Neural progenitor cell (in vitro differentiated cells): ENCODE measurements around the gene NUP93. TPM values are rescaled to one million over a fixed set of nuclear protein-coding genes. Genes with fewer than 3 reads are reported as not detected.
A peak's percentile ranks its signal among the peaks of the same experiment; 100 is the strongest.

ENCODE experiments used
- DNase-seq: peaks from one replicate; pipeline ENCODE4 v3.0.0-alpha.2; 2016; ENCODE audit warnings: low spot score
- H2AFZ ChIP-seq: fragments of 200-600 bp; sonication (generic); replicated peaks from 2 replicates; pipeline ENCODE4 v1.6.1; 2016; ENCODE audit warnings: antibody characterized with exemption
- H3F3A ChIP-seq: fragments of 200-600 bp; sonication (generic); 2 replicates; pipeline ENCODE4 v1.6.1; 2016; ENCODE audit warnings: antibody characterized with exemption, low read depth
- H3K27ac ChIP-seq: fragments of 200-600 bp; sonication (generic); 2 replicates; pipeline ENCODE4 v1.5.1; 2016; ENCODE audit warnings: mild to moderate bottlenecking
- H3K27me3 ChIP-seq: fragments of 200-600 bp; sonication (generic); 2 replicates; pipeline ENCODE4 v1.6.1; 2016; ENCODE audit warnings: mild to moderate bottlenecking, moderate library complexity
- H3K36me3 ChIP-seq: fragments of 200-600 bp; sonication (generic); 2 replicates; pipeline ENCODE4 v1.5.1; 2016
- H3K4me1 ChIP-seq: fragments of 200-600 bp; sonication (generic); 2 replicates; pipeline ENCODE4 v1.6.1; 2016; ENCODE audit warnings: mixed run types
- H3K4me2 ChIP-seq: fragments of 200-600 bp; sonication (generic); 2 replicates; pipeline ENCODE4 v1.6.1; 2016
- H3K4me3 ChIP-seq: fragments of 200-600 bp; sonication (generic); 2 replicates; pipeline ENCODE4 v1.5.1; 2016
- H3K79me2 ChIP-seq: fragments of 200-600 bp; sonication (generic); 2 replicates; pipeline ENCODE4 v1.6.1; 2016; ENCODE audit warnings: low read depth
- H3K9ac ChIP-seq: fragments of 200-600 bp; sonication (generic); 2 replicates; pipeline ENCODE4 v1.6.1; 2016
- H3K9me3 ChIP-seq: fragments of 200-600 bp; sonication (generic); 2 replicates; pipeline ENCODE4 v1.5.1; 2016; ENCODE audit warnings: low read depth
- H4K20me1 ChIP-seq: fragments of 200-600 bp; sonication (generic); 2 replicates; pipeline ENCODE4 v1.6.1; 2016; ENCODE audit warnings: low read depth
- H3K27ac Mint-ChIP-seq: 3 replicates; pipeline ENCODE4 v1.8.0; 2021; ENCODE audit warnings: mixed read lengths
- H3K27me3 Mint-ChIP-seq: 2 replicates; pipeline ENCODE4 v1.8.0; 2022; ENCODE audit warnings: low read depth, mild to moderate bottlenecking, inconsistent platforms, moderate library complexity, mixed read lengths; ENCODE audit not compliant: insufficient read depth
- H3K36me3 Mint-ChIP-seq: 3 replicates; pipeline ENCODE4 v1.8.0; 2021; ENCODE audit warnings: mixed read lengths
- H3K4me1 Mint-ChIP-seq: 3 replicates; pipeline ENCODE4 v1.8.0; 2021; ENCODE audit warnings: mixed read lengths
- H3K4me3 Mint-ChIP-seq: 3 replicates; pipeline ENCODE4 v1.8.0; 2021; ENCODE audit warnings: mild to moderate bottlenecking, moderate library complexity, mixed read lengths
- H3K9me3 Mint-ChIP-seq: 3 replicates; pipeline ENCODE4 v1.8.0; 2020; ENCODE audit warnings: mixed read lengths
- EZH2 ChIP-seq: fragments of 200-600 bp; sonication (generic); IDR thresholded peaks from 2 replicates; pipeline ENCODE4 v1.6.1; 2017; ENCODE audit warnings: antibody characterized with exemption, mild to moderate bottlenecking, moderate library complexity
- EZH2phosphoT487 ChIP-seq: fragments of 200-600 bp; sonication (generic); IDR thresholded peaks from 2 replicates; pipeline ENCODE4 v1.6.1; 2017; ENCODE audit warnings: antibody characterized with exemption
- total RNA-seq: library from RNA; depleted of rRNA; stranded (reverse); fragments of >200 nt; gene quantifications from 2 replicates; pipeline ENCODE4 v1.2.3, GENCODE V29; 2015; ENCODE audit warnings: low replicate concordance
- TF ChIP-seq, protein P1 (sequence below): fragments of 200-600 bp; sonication (generic); IDR thresholded peaks from 2 replicates; pipeline ENCODE4 v1.5.1; 2017; ENCODE audit warnings: antibody characterized with exemption, mild to moderate bottlenecking

Gene NUP93
- total RNA-seq, 1 donor from 2014 or later: 116 TPM

DNA sequence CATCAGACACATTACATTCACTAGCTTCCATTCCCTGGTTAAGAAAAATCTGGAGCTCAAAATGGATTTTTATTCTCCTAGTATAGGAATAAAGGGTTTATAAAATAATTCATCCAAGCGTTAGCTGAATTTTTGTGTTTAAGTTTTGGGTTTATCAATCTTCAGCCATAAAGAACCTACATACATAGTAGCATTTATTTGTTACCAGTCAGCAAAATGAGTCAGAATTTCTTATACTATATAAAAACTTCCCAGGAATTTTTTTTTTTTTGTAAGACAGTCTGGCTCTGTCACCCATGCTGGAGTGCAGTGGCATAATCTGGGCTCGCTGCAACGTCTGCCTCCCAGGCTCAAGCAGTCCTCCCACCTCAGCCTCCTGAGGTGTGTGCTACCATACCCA lies 94.9 kb downstream of the NUP93 start:
- TF ChIP-seq EZH2 (no peak), EZH2phosphoT487 (no peak)
- TF ChIP-seq, protein P1, sequence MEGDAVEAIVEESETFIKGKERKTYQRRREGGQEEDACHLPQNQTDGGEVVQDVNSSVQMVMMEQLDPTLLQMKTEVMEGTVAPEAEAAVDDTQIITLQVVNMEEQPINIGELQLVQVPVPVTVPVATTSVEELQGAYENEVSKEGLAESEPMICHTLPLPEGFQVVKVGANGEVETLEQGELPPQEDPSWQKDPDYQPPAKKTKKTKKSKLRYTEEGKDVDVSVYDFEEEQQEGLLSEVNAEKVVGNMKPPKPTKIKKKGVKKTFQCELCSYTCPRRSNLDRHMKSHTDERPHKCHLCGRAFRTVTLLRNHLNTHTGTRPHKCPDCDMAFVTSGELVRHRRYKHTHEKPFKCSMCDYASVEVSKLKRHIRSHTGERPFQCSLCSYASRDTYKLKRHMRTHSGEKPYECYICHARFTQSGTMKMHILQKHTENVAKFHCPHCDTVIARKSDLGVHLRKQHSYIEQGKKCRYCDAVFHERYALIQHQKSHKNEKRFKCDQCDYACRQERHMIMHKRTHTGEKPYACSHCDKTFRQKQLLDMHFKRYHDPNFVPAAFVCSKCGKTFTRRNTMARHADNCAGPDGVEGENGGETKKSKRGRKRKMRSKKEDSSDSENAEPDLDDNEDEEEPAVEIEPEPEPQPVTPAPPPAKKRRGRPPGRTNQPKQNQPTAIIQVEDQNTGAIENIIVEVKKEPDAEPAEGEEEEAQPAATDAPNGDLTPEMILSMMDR: no peak
- Mint-ChIP-seq H3K27ac (peak overlapping the region; percentile 42), H3K27me3 (no peaks in the 10 kb centered on the region), H3K4me1 (peaks cover 19% of the 10 kb centered on the region), H3K36me3 (peaks cover 21% of the 10 kb centered on the region), H3K4me3 (no peak overlapping the region), H3K9me3 (no peaks in the 10 kb centered on the region)
- Histone ChIP-seq H3K27ac (no peak overlapping the region), H3F3A (peaks cover 16% of the 10 kb centered on the region), H4K20me1 (peaks cover 13% of the 10 kb centered on the region), H3K79me2 (no peaks in the 10 kb centered on the region), H3K4me2 (peak overlapping the region; percentile 34), H3K36me3 (no peaks in the 10 kb centered on the region), H3K9ac (no peak overlapping the region), H2AFZ (no peak overlapping the region), H3K27me3 (no peaks in the 10 kb centered on the region), H3K4me1 (peaks cover 24% of the 10 kb centered on the region), H3K9me3 (no peaks in the 10 kb centered on the region), H3K4me3 (no peak overlapping the region)
- DNase-seq: no peak

DNA sequence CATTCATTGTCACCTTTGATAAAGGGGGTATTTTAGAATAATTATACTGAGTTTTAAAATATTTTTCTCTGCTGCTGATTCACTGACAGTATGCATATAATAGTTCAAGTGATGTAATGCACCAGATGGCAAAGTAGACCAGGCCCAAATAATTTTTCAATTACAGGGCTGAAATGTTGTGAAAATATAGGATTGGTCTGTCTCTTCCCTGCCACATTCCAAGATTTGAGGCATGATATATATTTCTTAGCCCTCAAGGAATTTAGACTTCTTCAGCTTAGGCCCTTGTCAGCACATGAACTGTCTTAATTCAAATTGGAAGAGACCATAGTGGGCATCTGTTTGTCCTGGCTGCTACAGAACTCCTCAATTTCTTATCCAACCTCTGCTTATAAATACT lies 95.9 kb downstream of the NUP93 start:
- H3K9me3 Mint-ChIP-seq: no peaks in the 10 kb centered on the region

DNA sequence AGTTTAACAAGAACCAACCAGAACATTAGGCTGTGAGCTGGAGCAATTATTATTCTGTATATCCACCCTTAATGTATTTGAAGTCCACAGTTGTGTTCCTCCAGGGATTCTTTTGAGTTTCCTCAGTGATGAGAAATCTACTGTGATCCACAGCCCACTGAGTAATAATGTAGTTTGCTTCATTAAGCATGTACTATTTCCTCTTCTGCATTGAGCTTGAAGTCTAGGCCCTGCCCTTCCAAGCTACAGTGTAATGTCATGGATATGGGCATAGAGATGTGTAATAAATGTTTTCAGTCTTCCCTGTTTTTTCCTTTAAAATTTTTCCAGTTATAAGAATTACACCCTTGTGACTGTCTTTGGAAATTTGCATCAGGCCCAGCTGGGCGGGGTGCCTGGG lies 98.7 kb downstream of the NUP93 start:
- H3K4me3 Mint-ChIP-seq: no peak overlapping the region
- no peak overlapping the region for H3K9ac ChIP-seq
- no peaks in the 10 kb centered on the region for H3K9me3 ChIP-seq
- TF ChIP-seq EZH2 (no peak), EZH2phosphoT487 (no peak)
- TF ChIP-seq, protein P1: no peak
- no peaks in the 10 kb centered on the region for H3K27me3 ChIP-seq
- H3K36me3 Mint-ChIP-seq: peaks cover 25% of the 10 kb centered on the region
- no peaks in the 10 kb centered on the region for H3K9me3 Mint-ChIP-seq
- H3K36me3 ChIP-seq: no peaks in the 10 kb centered on the region
- H3K79me2 ChIP-seq: no peaks in the 10 kb centered on the region
- no peak overlapping the region for H3K4me2 ChIP-seq
- H4K20me1 ChIP-seq: peaks cover 6% of the 10 kb centered on the region
- H3F3A ChIP-seq: peaks cover 13% of the 10 kb centered on the region
- no peak overlapping the region for H3K4me3 ChIP-seq
- peaks cover 11% of the 10 kb centered on the region for H3K4me1 Mint-ChIP-seq
- DNase-seq: no peak
- no peak overlapping the region for H3K27ac Mint-ChIP-seq
- H3K27ac ChIP-seq: no peak overlapping the region
- peaks cover 13% of the 10 kb centered on the region for H3K4me1 ChIP-seq
- no peaks in the 10 kb centered on the region for H3K27me3 Mint-ChIP-seq
- H2AFZ ChIP-seq: no peak overlapping the region

More for the DNA sequence above, 95.9 kb downstream of the NUP93 start:
- H3K9me3 ChIP-seq: no peaks in the 10 kb centered on the region
- no peaks in the 10 kb centered on the region for H3K27me3 ChIP-seq
- H4K20me1 ChIP-seq: peaks cover 13% of the 10 kb centered on the region
- H3K36me3 ChIP-seq: no peaks in the 10 kb centered on the region
- no peak overlapping the region for H3K4me2 ChIP-seq
- no peak overlapping the region for H2AFZ ChIP-seq
- DNase-seq: no peak
- no peak overlapping the region for H3K4me3 ChIP-seq
- no peak overlapping the region for H3K27ac ChIP-seq
- Mint-ChIP-seq H3K27ac (no peak overlapping the region), H3K4me3 (no peak overlapping the region), H3K27me3 (no peaks in the 10 kb centered on the region), H3K36me3 (peaks cover 21% of the 10 kb centered on the region), H3K4me1 (peaks cover 19% of the 10 kb centered on the region)
- H3K79me2 ChIP-seq: no peaks in the 10 kb centered on the region
- peaks cover 16% of the 10 kb centered on the region for H3F3A ChIP-seq
- TF ChIP-seq EZH2phosphoT487 (no peak), EZH2 (no peak)
- TF ChIP-seq, protein P1: no peak
- no peak overlapping the region for H3K9ac ChIP-seq
- H3K4me1 ChIP-seq: peaks cover 24% of the 10 kb centered on the region
